Stomach (tissue), 4 donors: ENCODE measurements around the gene CNOT1.

ENCODE experiments used
- EP300 ChIP-seq: sonication (generic); formaldehyde crosslinking; IDR thresholded peaks from one replicate; pipeline ENCODE4 v1.6.1; 2017; ENCODE audit warnings: antibody characterized with exemption
- POLR2A ChIP-seq, 4 donors: fragments of 450-650 bp; IDR thresholded peaks; one replicate each; pipeline ENCODE4 v1.6.1; 2016; ENCODE audit warnings: antibody characterized with exemption in 4 of 4, control low read depth in 2 of 4, mild to moderate bottlenecking in 1 of 4, moderate library complexity in 1 of 4
- POLR2AphosphoS5 ChIP-seq, 3 donors: sonication (generic); formaldehyde crosslinking; IDR thresholded peaks; one replicate each; pipeline ENCODE4 v1.6.1; 2016; ENCODE audit warnings: antibody characterized with exemption in 3 of 3
- TF ChIP-seq, protein P1 (sequence below), 7 experiments: fragments of 450-650 bp in 4 of 7; fragments of 200-600 bp in 3 of 7; sonication (generic) in 3 of 7; IDR thresholded peaks; one replicate each; pipeline ENCODE4 v1.5.1; 2016 to 2019; ENCODE audit warnings: antibody characterized with exemption in 7 of 7, control low read depth in 2 of 7, mild to moderate bottlenecking in 1 of 7

DNA sequence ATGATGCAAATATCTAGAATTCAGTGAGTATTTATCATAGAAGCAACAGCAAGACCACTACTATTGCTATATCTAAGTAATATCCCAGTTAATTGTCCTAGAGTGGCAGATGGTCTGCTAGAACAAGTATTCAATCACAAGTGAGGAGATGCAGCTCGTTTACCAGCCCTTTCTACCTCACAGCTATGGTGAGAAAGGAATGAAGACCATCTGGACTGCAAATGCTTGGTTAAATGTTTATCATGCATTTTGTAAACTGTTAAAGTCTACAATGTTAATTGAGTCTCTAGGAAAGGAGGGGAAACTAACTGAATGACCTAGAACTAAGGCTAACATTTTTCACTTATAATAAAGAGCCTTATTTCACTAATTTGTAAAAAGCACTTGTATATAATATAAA lies 52.5 kb downstream of the CNOT1 start:
- TF ChIP-seq POLR2A (IDR thresholded peaks at IDR 0.05), result no peak
- TF ChIP-seq POLR2AphosphoS5 (IDR thresholded peaks at IDR 0.05), result no peak
- TF ChIP-seq, protein P1, sequence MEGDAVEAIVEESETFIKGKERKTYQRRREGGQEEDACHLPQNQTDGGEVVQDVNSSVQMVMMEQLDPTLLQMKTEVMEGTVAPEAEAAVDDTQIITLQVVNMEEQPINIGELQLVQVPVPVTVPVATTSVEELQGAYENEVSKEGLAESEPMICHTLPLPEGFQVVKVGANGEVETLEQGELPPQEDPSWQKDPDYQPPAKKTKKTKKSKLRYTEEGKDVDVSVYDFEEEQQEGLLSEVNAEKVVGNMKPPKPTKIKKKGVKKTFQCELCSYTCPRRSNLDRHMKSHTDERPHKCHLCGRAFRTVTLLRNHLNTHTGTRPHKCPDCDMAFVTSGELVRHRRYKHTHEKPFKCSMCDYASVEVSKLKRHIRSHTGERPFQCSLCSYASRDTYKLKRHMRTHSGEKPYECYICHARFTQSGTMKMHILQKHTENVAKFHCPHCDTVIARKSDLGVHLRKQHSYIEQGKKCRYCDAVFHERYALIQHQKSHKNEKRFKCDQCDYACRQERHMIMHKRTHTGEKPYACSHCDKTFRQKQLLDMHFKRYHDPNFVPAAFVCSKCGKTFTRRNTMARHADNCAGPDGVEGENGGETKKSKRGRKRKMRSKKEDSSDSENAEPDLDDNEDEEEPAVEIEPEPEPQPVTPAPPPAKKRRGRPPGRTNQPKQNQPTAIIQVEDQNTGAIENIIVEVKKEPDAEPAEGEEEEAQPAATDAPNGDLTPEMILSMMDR (IDR thresholded peaks at IDR 0.05), result no peak
- no peak for TF ChIP-seq EP300
